Chondrocyte (in vitro differentiated cells): ENCODE results near the gene OR4X1. TPM values are rescaled to one million over a fixed set of nuclear protein-coding genes. Genes with fewer than 3 reads are reported as not detected.
"Not testable (repeated sequence)": the region's sequence is repeated elsewhere in the genome, so short reads cannot be mapped to it uniquely, and the experiment has no call there.

Source experiments
- DNase-seq: peaks from one replicate; pipeline ENCODE4 v3.0.0; 2021; ENCODE audit warnings: mixed read lengths, low spot score
- H3K27ac Mint-ChIP-seq: one replicate; pipeline ENCODE4 v1.8.0; 2021; ENCODE audit warnings: mild to moderate bottlenecking, moderate library complexity, mixed read lengths; ENCODE audit not compliant: unreplicated experiment
- H3K27me3 Mint-ChIP-seq: 2 replicates; pipeline ENCODE4 v1.8.0; 2021; ENCODE audit warnings: low read depth, mixed read lengths
- H3K36me3 Mint-ChIP-seq: 2 replicates; pipeline ENCODE4 v1.8.0; 2021; ENCODE audit warnings: low read depth, mixed read lengths
- H3K4me1 Mint-ChIP-seq: 2 replicates; pipeline ENCODE4 v1.8.0; 2021; ENCODE audit warnings: low read depth, mild to moderate bottlenecking, mixed read lengths
- H3K4me3 Mint-ChIP-seq: one replicate; pipeline ENCODE4 v1.8.0; 2021; ENCODE audit warnings: mild to moderate bottlenecking, moderate library complexity, mixed read lengths; ENCODE audit not compliant: unreplicated experiment
- H3K9me3 Mint-ChIP-seq: 2 replicates; pipeline ENCODE4 v1.8.0; 2021; ENCODE audit warnings: low read depth, mixed read lengths
- long read RNA-seq: library from polyadenylated mRNA; stranded (forward); transcript quantifications from one replicate; pipeline ENCODE4 v2.0.0, GENCODE V29; 2021
- total RNA-seq: library from RNA; stranded (reverse); gene quantifications from 3 replicates; pipeline ENCODE4 v1.2.1, GENCODE V29; 2021
- TF ChIP-seq, protein P1 (sequence below): fragments of 200-600 bp; sonication (generic); IDR thresholded peaks from 2 replicates; pipeline ENCODE4 v1.5.0; 2021; ENCODE audit warnings: antibody characterized with exemption, mild to moderate bottlenecking, moderate library complexity

The OR4X1 gene, protein sequence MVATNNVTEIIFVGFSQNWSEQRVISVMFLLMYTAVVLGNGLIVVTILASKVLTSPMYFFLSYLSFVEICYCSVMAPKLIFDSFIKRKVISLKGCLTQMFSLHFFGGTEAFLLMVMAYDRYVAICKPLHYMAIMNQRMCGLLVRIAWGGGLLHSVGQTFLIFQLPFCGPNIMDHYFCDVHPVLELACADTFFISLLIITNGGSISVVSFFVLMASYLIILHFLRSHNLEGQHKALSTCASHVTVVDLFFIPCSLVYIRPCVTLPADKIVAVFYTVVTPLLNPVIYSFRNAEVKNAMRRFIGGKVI
- not detected in 3 replicates for total RNA-seq
- long read RNA-seq = 0 reads

DNA sequence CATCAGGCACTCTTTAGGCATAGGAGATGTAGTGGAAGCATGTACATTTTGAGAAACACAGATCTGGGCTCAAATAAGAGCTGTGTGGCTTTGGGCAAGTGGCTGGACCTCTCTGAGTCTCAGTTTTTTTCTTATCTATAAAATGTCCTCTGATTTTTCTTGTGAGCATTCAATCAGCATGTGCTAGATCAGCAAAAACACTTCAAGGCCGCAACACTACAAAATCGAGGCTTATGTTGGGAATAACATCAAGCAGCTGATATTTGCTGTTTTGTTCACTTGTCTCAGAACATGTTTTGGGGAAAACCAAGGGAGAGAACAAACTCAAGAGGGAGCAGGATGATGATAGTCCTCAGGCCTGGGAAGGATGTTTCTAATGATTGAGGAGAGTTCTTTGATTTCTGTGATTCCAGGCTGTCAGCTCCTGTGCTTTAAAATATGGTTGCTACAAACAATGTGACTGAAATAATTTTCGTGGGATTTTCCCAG is at the start of gene OR4X1:
TSS of gene OR4X1 (plus strand) at position 439 of the 489 bp plus-strand sequence. CDS start at position 439, 0 bp downstream.
- no peaks in the 10 kb centered on the region for H3K36me3 Mint-ChIP-seq
- H3K27me3 Mint-ChIP-seq = no peaks in the 10 kb centered on the region
- no peak within 1 kb of the TSS for H3K4me3 Mint-ChIP-seq
- DNase-seq = no peak
- no peaks in the 10 kb centered on the region for H3K9me3 Mint-ChIP-seq
- H3K4me1 Mint-ChIP-seq = no peaks in the 10 kb centered on the region
- TF ChIP-seq, protein P1, sequence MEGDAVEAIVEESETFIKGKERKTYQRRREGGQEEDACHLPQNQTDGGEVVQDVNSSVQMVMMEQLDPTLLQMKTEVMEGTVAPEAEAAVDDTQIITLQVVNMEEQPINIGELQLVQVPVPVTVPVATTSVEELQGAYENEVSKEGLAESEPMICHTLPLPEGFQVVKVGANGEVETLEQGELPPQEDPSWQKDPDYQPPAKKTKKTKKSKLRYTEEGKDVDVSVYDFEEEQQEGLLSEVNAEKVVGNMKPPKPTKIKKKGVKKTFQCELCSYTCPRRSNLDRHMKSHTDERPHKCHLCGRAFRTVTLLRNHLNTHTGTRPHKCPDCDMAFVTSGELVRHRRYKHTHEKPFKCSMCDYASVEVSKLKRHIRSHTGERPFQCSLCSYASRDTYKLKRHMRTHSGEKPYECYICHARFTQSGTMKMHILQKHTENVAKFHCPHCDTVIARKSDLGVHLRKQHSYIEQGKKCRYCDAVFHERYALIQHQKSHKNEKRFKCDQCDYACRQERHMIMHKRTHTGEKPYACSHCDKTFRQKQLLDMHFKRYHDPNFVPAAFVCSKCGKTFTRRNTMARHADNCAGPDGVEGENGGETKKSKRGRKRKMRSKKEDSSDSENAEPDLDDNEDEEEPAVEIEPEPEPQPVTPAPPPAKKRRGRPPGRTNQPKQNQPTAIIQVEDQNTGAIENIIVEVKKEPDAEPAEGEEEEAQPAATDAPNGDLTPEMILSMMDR = no peak
- no peak within 1 kb of the TSS for H3K27ac Mint-ChIP-seq

DNA sequence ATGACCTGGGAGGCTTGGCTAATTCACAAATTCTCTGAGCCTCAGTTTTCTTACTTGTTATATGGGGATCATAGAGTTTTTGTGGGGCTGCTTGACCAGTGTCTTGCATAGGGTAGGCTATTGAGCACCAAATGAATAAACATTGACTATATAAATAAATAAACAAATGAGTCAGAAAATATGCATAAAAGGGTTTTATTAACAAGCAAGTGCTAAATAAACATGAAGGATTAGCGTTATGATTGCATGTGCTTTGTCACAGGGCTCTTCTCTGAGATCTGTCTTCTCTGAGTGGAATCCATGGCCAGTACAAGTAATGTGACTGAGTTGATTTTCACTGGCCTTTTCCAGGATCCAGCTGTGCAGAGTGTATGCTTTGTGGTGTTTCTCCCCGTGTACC is 47.2 kb upstream of the OR4X1 start, which contains the start of gene OR4B1:
TSS of gene OR4B1 (plus strand) at position 301 of the 400 bp plus-strand sequence. CDS start at position 301, 0 bp downstream.
- H3K4me1 Mint-ChIP-seq = no peaks in the 10 kb centered on the region
- peaks cover 24% of the 10 kb centered on the region for H3K27me3 Mint-ChIP-seq
- DNase-seq = no peak
- H3K27ac Mint-ChIP-seq = no peak within 1 kb of the TSS
- no peaks in the 10 kb centered on the region for H3K9me3 Mint-ChIP-seq
- TF ChIP-seq, protein P1 = no peak
- H3K36me3 Mint-ChIP-seq = no peaks in the 10 kb centered on the region
- H3K4me3 Mint-ChIP-seq = no peak within 1 kb of the TSS

DNA sequence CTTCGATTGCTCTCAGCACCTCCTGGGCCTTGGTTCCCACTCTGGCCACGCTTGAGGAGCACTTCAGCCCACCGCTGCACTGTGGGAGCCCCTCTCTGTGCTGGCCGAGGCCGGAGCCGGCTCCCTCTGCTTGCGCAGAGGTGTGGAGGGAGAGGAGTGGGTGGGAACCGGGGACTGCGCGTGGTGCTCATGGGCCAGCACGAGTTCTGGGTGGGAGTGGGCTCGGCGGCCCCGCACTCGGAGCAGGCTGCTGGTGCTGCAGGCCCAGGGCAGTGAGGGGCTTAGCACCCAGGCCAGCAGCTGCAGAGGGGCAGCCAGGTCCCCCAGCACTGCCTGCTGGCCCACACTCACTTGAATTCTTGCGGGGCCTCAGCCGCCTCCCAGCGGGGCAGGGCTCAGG is 34.9 kb upstream of the OR4X1 start:
- no peak for DNase-seq
- no peak overlapping the region for H3K27ac Mint-ChIP-seq
- H3K9me3 Mint-ChIP-seq = peaks cover 12% of the 10 kb centered on the region
- no peaks in the 10 kb centered on the region for H3K4me1 Mint-ChIP-seq
- H3K4me3 Mint-ChIP-seq = no peak overlapping the region
- no peaks in the 10 kb centered on the region for H3K36me3 Mint-ChIP-seq
- TF ChIP-seq, protein P1 = no peak
- H3K27me3 Mint-ChIP-seq = peaks cover 2% of the 10 kb centered on the region

DNA sequence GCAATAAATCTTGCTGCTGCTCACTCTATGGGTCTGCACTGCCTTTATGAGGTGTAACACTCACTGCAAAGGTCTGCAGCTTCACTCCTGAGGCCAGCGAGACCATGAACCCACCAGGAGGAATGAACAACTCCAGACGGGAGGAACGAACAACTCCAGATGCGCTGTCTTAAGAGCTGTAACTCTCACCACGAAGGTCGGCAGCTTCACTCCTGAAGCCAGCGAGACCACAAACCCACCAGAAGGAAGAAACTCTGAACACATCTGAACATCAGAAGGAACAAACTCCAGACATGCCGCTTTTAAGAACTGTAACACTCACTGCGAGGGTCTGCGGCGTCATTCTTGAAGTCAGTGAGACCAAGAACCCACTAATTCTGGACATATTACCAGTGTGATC is 33.6 kb upstream of the OR4X1 start:
- DNase-seq, H3K36me3 Mint-ChIP-seq, H3K27me3 Mint-ChIP-seq, H3K4me3 Mint-ChIP-seq, H3K4me1 Mint-ChIP-seq, H3K27ac Mint-ChIP-seq: not testable (repeated sequence)
- peaks cover 13% of the 10 kb centered on the region for H3K9me3 Mint-ChIP-seq

DNA sequence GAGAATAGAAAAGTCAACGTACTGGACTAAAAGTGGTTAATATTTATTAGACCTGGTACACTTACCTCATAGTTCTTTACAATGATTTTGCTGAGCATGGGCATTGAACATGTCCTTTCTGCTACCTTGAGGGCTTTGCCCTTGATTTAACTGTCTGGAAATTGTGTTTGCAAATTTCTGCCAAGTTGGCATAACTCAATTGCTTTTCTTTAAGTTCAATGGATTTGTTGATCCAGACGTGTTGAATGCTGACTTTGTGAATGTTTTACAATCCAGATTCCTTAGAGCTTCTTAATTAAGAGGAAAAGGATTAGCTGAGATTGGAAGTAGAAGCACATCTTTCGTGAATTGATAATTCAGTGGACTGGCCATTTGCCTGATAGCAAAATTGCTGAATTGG is 25.9 kb upstream of the OR4X1 start:
- H3K27me3 Mint-ChIP-seq = peaks cover 11% of the 10 kb centered on the region
- no peak for DNase-seq
- TF ChIP-seq, protein P1 = no peak
- no peak overlapping the region for H3K4me3 Mint-ChIP-seq
- H3K4me1 Mint-ChIP-seq = no peaks in the 10 kb centered on the region
- peaks cover 11% of the 10 kb centered on the region for H3K9me3 Mint-ChIP-seq
- H3K27ac Mint-ChIP-seq = no peak overlapping the region
- no peaks in the 10 kb centered on the region for H3K36me3 Mint-ChIP-seq

GRCh38 chr11:48242501-48242900 is 21.2 kb upstream of the OR4X1 start:
- no peaks in the 10 kb centered on the region for H3K4me1 Mint-ChIP-seq
- no peaks in the 10 kb centered on the region for H3K36me3 Mint-ChIP-seq
- no peak overlapping the region for H3K4me3 Mint-ChIP-seq
- DNase-seq = no peak
- H3K27ac Mint-ChIP-seq = no peak overlapping the region
- peaks cover 7% of the 10 kb centered on the region for H3K9me3 Mint-ChIP-seq
- TF ChIP-seq, protein P1 = no peak
- H3K27me3 Mint-ChIP-seq = peaks cover 11% of the 10 kb centered on the region
